HEK293 (cell line): ENCODE measurements around the gene PARD3B.

Source experiments
- CTCF ChIA-PET: fragments of 350-600 bp; formaldehyde crosslinking; extraction: SDS; loops from one replicate; lab custom pipeline; 2021; ENCODE audit warnings: antibody characterized with exemption; lab: Yijun Ruan, JAX
- POLR2A ChIA-PET: fragments of 300-600 bp; formaldehyde crosslinking; extraction: SDS; loops from one replicate; lab custom pipeline; 2020; ENCODE audit warnings: antibody characterized with exemption, inconsistent platforms; lab: Yijun Ruan, JAX
- H3K27ac ChIP-seq: fragments of 200-500 bp; sonication (Bioruptor generic); 2 replicates; pipeline ENCODE4 v1.5.1; 2014; ENCODE audit warnings: low read depth, low read length, control low read depth, inconsistent platforms; ENCODE audit errors: extremely low read depth
- H3K36me3 ChIP-seq, 2 experiments: fragments of 200-500 bp in 1 of 2; sonication (Bioruptor generic) in 1 of 2; 1 replicate in 1 of 2; 2 replicates in 1 of 2; pipeline ENCODE4 v1.5.1; 2014 to 2017; ENCODE audit warnings: inconsistent platforms in 2 of 2, low read length in 2 of 2; ENCODE audit not compliant: control insufficient read depth in 2 of 2, insufficient read depth in 1 of 2
- H3K4me1 ChIP-seq: fragments of 200-500 bp; sonication (Bioruptor generic); 2 replicates; pipeline ENCODE4 v1.5.1; 2014; ENCODE audit warnings: mild to moderate bottlenecking, low read length, inconsistent platforms; ENCODE audit not compliant: control insufficient read depth, insufficient read depth
- H3K4me3 ChIP-seq: 2 replicates; pipeline ENCODE4 v1.5.1; 2011; ENCODE audit warnings: low read depth, mild to moderate bottlenecking, control low read depth, low read length, moderate library complexity
- H3K9me3 ChIP-seq: fragments of 200-500 bp; sonication (Bioruptor generic); 2 replicates; pipeline ENCODE4 v1.5.1; 2014; ENCODE audit warnings: low read depth, low read length, inconsistent platforms; ENCODE audit not compliant: control insufficient read depth, insufficient read depth
- GLIS1 ChIP-seq: fragments of 450-650 bp; formaldehyde crosslinking; IDR thresholded peaks from 2 replicates; pipeline ENCODE4 v1.5.1; 2016; ENCODE audit warnings: missing biosample characterization, missing genetic modification characterization
- GLIS2 ChIP-seq: fragments of 450-650 bp; formaldehyde crosslinking; IDR thresholded peaks from 2 replicates; pipeline ENCODE4 v1.5.1; 2016; ENCODE audit warnings: missing biosample characterization, missing genetic modification characterization
- HIC1 ChIP-seq: fragments of 450-650 bp; formaldehyde crosslinking; IDR thresholded peaks from 2 replicates; pipeline ENCODE4 v1.5.1; 2016; ENCODE audit warnings: missing biosample characterization, missing genetic modification characterization
- KLF7 ChIP-seq: fragments of 450-650 bp; formaldehyde crosslinking; IDR thresholded peaks from 2 replicates; pipeline ENCODE4 v1.5.1; 2016; ENCODE audit warnings: missing biosample characterization, missing genetic modification characterization, borderline replicate concordance
- KLF9 ChIP-seq: fragments of 450-650 bp; formaldehyde crosslinking; IDR thresholded peaks from 2 replicates; pipeline ENCODE4 v1.5.1; 2016; ENCODE audit warnings: missing biosample characterization, missing genetic modification characterization, low read depth
- PRDM2 ChIP-seq: fragments of 450-650 bp; formaldehyde crosslinking; IDR thresholded peaks from 2 replicates; pipeline ENCODE4 v1.5.1; 2016; ENCODE audit warnings: missing biosample characterization, missing genetic modification characterization, borderline replicate concordance
- REPIN1 ChIP-seq: fragments of 450-650 bp; formaldehyde crosslinking; IDR thresholded peaks from 2 replicates; pipeline ENCODE4 v1.5.1; 2017; ENCODE audit warnings: missing biosample characterization, missing genetic modification characterization, low read depth
- SCRT2 ChIP-seq: fragments of 450-650 bp; formaldehyde crosslinking; IDR thresholded peaks from 2 replicates; pipeline ENCODE4 v1.5.1; 2016; ENCODE audit warnings: missing biosample characterization, missing genetic modification characterization
- YY1 ChIP-seq: fragments of 450-650 bp; formaldehyde crosslinking; IDR thresholded peaks from 2 replicates; pipeline ENCODE4 v1.5.1; 2018; ENCODE audit warnings: missing biosample characterization, missing genetic modification characterization
- ZBTB1 ChIP-seq: fragments of 450-650 bp; formaldehyde crosslinking; IDR thresholded peaks from 2 replicates; pipeline ENCODE4 v1.5.1; 2016; ENCODE audit warnings: missing biosample characterization, missing genetic modification characterization
- ZBTB10 ChIP-seq: fragments of 450-650 bp; formaldehyde crosslinking; IDR thresholded peaks from 2 replicates; pipeline ENCODE4 v1.5.1; 2016; ENCODE audit warnings: missing biosample characterization, missing genetic modification characterization
- ZNF169 ChIP-seq: fragments of 450-650 bp; formaldehyde crosslinking; IDR thresholded peaks from 2 replicates; pipeline ENCODE4 v1.5.1; 2016; ENCODE audit warnings: missing biosample characterization, missing genetic modification characterization
- ZNF239 ChIP-seq: fragments of 450-650 bp; formaldehyde crosslinking; IDR thresholded peaks from 2 replicates; pipeline ENCODE4 v1.5.1; 2016; ENCODE audit warnings: missing biosample characterization, missing genetic modification characterization
- ZNF335 ChIP-seq: fragments of 450-650 bp; formaldehyde crosslinking; conservative IDR thresholded peaks from 2 replicates; pipeline ENCODE4 v1.5.1; 2016; ENCODE audit warnings: missing biosample characterization, missing genetic modification characterization
- ZNF37A ChIP-seq: fragments of 450-650 bp; IDR thresholded peaks from 2 replicates; pipeline ENCODE4 v1.5.1; 2018; ENCODE audit warnings: missing biosample characterization, missing genetic modification characterization
- ZNF510 ChIP-seq: fragments of 450-650 bp; formaldehyde crosslinking; IDR thresholded peaks from 2 replicates; pipeline ENCODE4 v1.5.1; 2018; ENCODE audit warnings: mild to moderate bottlenecking, missing genetic modification characterization, missing biosample characterization; ENCODE audit not compliant: insufficient replicate concordance
- ZNF596 ChIP-seq: fragments of 450-650 bp; IDR thresholded peaks from 2 replicates; pipeline ENCODE4 v1.5.0; 2018; ENCODE audit warnings: missing biosample characterization, mild to moderate bottlenecking, missing genetic modification characterization, moderate library complexity
- ZNF704 ChIP-seq: fragments of 450-650 bp; formaldehyde crosslinking; IDR thresholded peaks from 2 replicates; pipeline ENCODE4 v1.5.1; 2016; ENCODE audit warnings: missing biosample characterization, missing genetic modification characterization
- ZSCAN4 ChIP-seq: fragments of 450-650 bp; formaldehyde crosslinking; IDR thresholded peaks from 2 replicates; pipeline ENCODE4 v1.5.1; 2017; ENCODE audit warnings: missing biosample characterization, missing genetic modification characterization

PARD3B gene

GRCh38 chr2:205642599-205643356, 1097.5 kb downstream of the PARD3B start:
- TF ChIP-seq KLF7 (no peak), ZNF169 (no peak), ZBTB1 (no peak), ZSCAN4 (0 out of 2 replicates have a peak, but pooled peaks have one; percentile 23), GLIS1 (tag by site-specific recombination) (0 out of 2 replicates have a peak, but pooled peaks have one; percentile 27)
- TF ChIP-seq, all 188 proteins: peak for 2
- H3K36me3 ChIP-seq = no peaks in the 10 kb centered on the region
- ChIA-PET CTCF (interaction anchor here (0.7 kb wide), 1 partner anchor 49 kb away, joined by 6 read pairs; no protein-coding TSS in a partner anchor), POLR2A (no interaction called here)
- no peak overlapping the region for H3K4me3 ChIP-seq
- no peak overlapping the region for H3K27ac ChIP-seq
- no peaks in the 10 kb centered on the region for H3K4me1 ChIP-seq
- no peaks in the 10 kb centered on the region for H3K9me3 ChIP-seq

GRCh38 chr2:205643391-205643885, 1098.2 kb downstream of the PARD3B start:
- no peak overlapping the region for H3K27ac ChIP-seq
- POLR2A ChIA-PET = no interaction called here
- CTCF ChIA-PET = interaction anchor here (0.7 kb wide), 1 partner anchor 49 kb away, joined by 6 read pairs; no protein-coding TSS in a partner anchor
- H3K4me3 ChIP-seq = no peak overlapping the region
- no peaks in the 10 kb centered on the region for H3K9me3 ChIP-seq
- no peaks in the 10 kb centered on the region for H3K36me3 ChIP-seq
- no peaks in the 10 kb centered on the region for H3K4me1 ChIP-seq
- no peak for TF ChIP-seq SCRT2 (tag by site-specific recombination)
- TF ChIP-seq ZNF510 (tag by site-specific recombination) = no peak
- TF ChIP-seq ZNF37A (tag by site-specific recombination) = no peak
- TF ChIP-seq ZNF239 = no peak
- TF ChIP-seq REPIN1 (tag by site-specific recombination) = no peak
- no peak for TF ChIP-seq HIC1
- TF ChIP-seq ZNF704 (tag by site-specific recombination) = no peak
- no peak for TF ChIP-seq YY1 (tag by site-specific recombination)
- TF ChIP-seq ZNF335 = no peak
- TF ChIP-seq GLIS2 (tag by site-specific recombination) = no peak
- no peak for TF ChIP-seq PRDM2
- TF ChIP-seq KLF9 (tag by site-specific recombination) = no peak
- TF ChIP-seq ZNF596 (tag by site-specific recombination) = no peak
- no peak for TF ChIP-seq ZSCAN4
- no peak for TF ChIP-seq ZBTB10 (tag by site-specific recombination)
